Natural killer cell (primary cell): Measurements from ENCODE around the gene MAPRE3. TPM values are rescaled to one million over a fixed set of nuclear protein-coding genes. Genes with fewer than 3 reads are reported as not detected.

ENCODE experiments used
- ATAC-seq, 3 donors: fragments of 150-1000 bp in 2 of 3; fragments of 200-7000 bp in 1 of 3; cut with Tn5 transposase; 1 replicate in 1 of 3; 2 replicates in 2 of 3; pipeline ENCODE4 v1.10.0; 2021; ENCODE audit warnings: mild to moderate bottlenecking in 2 of 3, moderate library complexity in 2 of 3
- DNase-seq, 2 donors: peaks; one replicate each; pipeline versions ENCODE4 v3.0.0 to v3.0.0-alpha.2; 2013 to 2021; ENCODE audit warnings: mixed read lengths in 1 of 2
- H3K27ac ChIP-seq: one replicate; pipeline ENCODE4 v1.5.1; 2013; ENCODE audit warnings: mild to moderate bottlenecking, low read length
- H3K27me3 ChIP-seq: one replicate; pipeline ENCODE4 v1.6.1; 2013; ENCODE audit warnings: low read length; ENCODE audit not compliant: control insufficient read depth, insufficient read depth
- H3K36me3 ChIP-seq: one replicate; pipeline ENCODE4 v1.6.1; 2013; ENCODE audit warnings: low read length; ENCODE audit not compliant: control insufficient read depth, insufficient read depth
- H3K4me1 ChIP-seq: one replicate; pipeline ENCODE4 v1.6.1; 2013; ENCODE audit warnings: low read length; ENCODE audit not compliant: control insufficient read depth, insufficient read depth
- H3K4me3 ChIP-seq: one replicate; pipeline ENCODE4 v1.5.1; 2013; ENCODE audit warnings: low read length
- H3K9me3 ChIP-seq: one replicate; pipeline ENCODE4 v1.6.1; 2013; ENCODE audit warnings: low read length; ENCODE audit not compliant: control insufficient read depth, insufficient read depth
- H3K27ac Mint-ChIP-seq, 2 donors: one replicate each; pipeline ENCODE4 v1.8.0; 2022; ENCODE audit warnings: mild to moderate bottlenecking in 2 of 2, mixed read lengths in 2 of 2, moderate library complexity in 1 of 2
- H3K27me3 Mint-ChIP-seq, 2 donors: one replicate each; pipeline ENCODE4 v1.8.0; 2022; ENCODE audit warnings: low read depth in 2 of 2, mixed read lengths in 2 of 2
- H3K36me3 Mint-ChIP-seq: one replicate; pipeline ENCODE4 v1.8.0; 2022; ENCODE audit warnings: mixed read lengths
- H3K4me1 Mint-ChIP-seq, 2 donors: one replicate each; pipeline ENCODE4 v1.8.0; 2022; ENCODE audit warnings: mixed read lengths in 2 of 2
- H3K4me3 Mint-ChIP-seq: one replicate; pipeline ENCODE4 v1.8.0; 2022; ENCODE audit warnings: mild to moderate bottlenecking, moderate library complexity, mixed read lengths
- H3K9me3 Mint-ChIP-seq, 2 donors: one replicate each; pipeline ENCODE4 v1.8.0; 2022; ENCODE audit warnings: mixed read lengths in 2 of 2
- WGBS: methylation state at CpG from one replicate; pipeline ENCODE4 v1.1.7; 2013; ENCODE audit warnings: missing lambda C conversion rate; ENCODE audit not compliant: insufficient coverage; 5-methylcytosine and 5-hydroxymethylcytosine counted together
- intact Hi-C: fragments of 100-400 bp; cut with micrococcal nuclease; formaldehyde crosslinking; loops from one replicate; pipeline ENCODE4 v1.14.2; 2022
- total RNA-seq, 4 donors: library from RNA; stranded (reverse); fragments of 120-200 nt in 1 of 4; gene quantifications; one replicate each; pipeline versions ENCODE4 v1.2.3 to v1.2.4, GENCODE V29; 2013 to 2022
- TF ChIP-seq, protein P1 (sequence below): fragments of 200-600 bp; IDR thresholded peaks from one replicate; pipeline ENCODE4 v1.8.0; 2022; ENCODE audit warnings: antibody characterized with exemption

Gene MAPRE3
- total RNA-seq, 3 donors from 2014 or later (not counting 1 experiment from before 2014, with no cell fraction given), result 3.9 to 5.0 (median 4.2) TPM

DNA sequence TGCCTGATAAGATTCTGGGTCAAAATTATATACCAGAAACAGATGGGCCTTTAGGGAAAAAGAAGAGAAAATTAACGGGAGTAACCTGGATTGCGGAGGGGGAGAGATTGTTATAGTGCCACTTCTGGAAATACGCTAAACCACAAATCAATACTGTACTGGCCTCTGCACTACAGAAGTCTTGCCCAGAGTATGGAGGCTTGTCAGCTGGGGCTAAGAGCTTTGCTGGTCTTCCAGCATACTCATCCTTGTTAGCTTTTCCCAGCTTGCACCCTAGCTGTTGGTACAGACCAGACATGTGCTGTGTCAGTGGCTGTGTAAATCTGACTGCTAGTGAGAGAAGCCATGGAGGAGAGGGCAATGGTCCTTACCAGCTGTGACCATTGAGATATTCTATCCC lies 89.9 kb downstream of the MAPRE3 start:
- H3K36me3 ChIP-seq, result peaks cover 20% of the 10 kb centered on the region
- H3K4me3 ChIP-seq, result no peak overlapping the region
- TF ChIP-seq, protein P1, sequence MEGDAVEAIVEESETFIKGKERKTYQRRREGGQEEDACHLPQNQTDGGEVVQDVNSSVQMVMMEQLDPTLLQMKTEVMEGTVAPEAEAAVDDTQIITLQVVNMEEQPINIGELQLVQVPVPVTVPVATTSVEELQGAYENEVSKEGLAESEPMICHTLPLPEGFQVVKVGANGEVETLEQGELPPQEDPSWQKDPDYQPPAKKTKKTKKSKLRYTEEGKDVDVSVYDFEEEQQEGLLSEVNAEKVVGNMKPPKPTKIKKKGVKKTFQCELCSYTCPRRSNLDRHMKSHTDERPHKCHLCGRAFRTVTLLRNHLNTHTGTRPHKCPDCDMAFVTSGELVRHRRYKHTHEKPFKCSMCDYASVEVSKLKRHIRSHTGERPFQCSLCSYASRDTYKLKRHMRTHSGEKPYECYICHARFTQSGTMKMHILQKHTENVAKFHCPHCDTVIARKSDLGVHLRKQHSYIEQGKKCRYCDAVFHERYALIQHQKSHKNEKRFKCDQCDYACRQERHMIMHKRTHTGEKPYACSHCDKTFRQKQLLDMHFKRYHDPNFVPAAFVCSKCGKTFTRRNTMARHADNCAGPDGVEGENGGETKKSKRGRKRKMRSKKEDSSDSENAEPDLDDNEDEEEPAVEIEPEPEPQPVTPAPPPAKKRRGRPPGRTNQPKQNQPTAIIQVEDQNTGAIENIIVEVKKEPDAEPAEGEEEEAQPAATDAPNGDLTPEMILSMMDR, result no peak
- no peaks in the 10 kb centered on the region for H3K4me1 ChIP-seq
- Mint-ChIP-seq H3K27me3 (no peaks in the 10 kb centered on the region), H3K9me3 (no peaks in the 10 kb centered on the region), H3K4me1 (peaks cover 0 to 5% of the 10 kb centered on the region in 2 donors), H3K36me3 (no peaks in the 10 kb centered on the region), H3K4me3 (no peak overlapping the region), H3K27ac (no peak overlapping the region)
- intact Hi-C loops, result no loop called here
- H3K27ac ChIP-seq, result no peak overlapping the region
- no peaks in the 10 kb centered on the region for H3K9me3 ChIP-seq
- WGBS, result 96% methylated on average over 3 of the region's 3 CpGs
- ATAC-seq (no peak), DNase-seq (no peak)
- H3K27me3 ChIP-seq, result no peaks in the 10 kb centered on the region

- H3K27ac Mint-ChIP-seq, result peak overlapping the region in 1 of 2 donors; percentile 6
- H3K4me3 Mint-ChIP-seq, result no peak overlapping the region
- H3K4me1 Mint-ChIP-seq, result peaks cover 21 to 40% of the 10 kb centered on the region in 2 donors
- ATAC-seq, result no peak
- no peaks in the 10 kb centered on the region for H3K9me3 Mint-ChIP-seq
- DNase-seq, result no peak
- TF ChIP-seq, protein P1, result no peak
- intact Hi-C loops, result no loop called here
- Histone ChIP-seq H3K4me3 (no peak overlapping the region), H3K9me3 (no peaks in the 10 kb centered on the region), H3K27me3 (no peaks in the 10 kb centered on the region), H3K27ac (no peak overlapping the region), H3K4me1 (peaks cover 10% of the 10 kb centered on the region), H3K36me3 (peaks cover 23% of the 10 kb centered on the region)
- no peaks in the 10 kb centered on the region for H3K27me3 Mint-ChIP-seq
- WGBS, result 100% methylated on average over 3 of the region's 3 CpGs
- H3K36me3 Mint-ChIP-seq, result no peaks in the 10 kb centered on the region
Observed at GRCh38 chr2:27065128-27065527, 94.7 kb downstream of the MAPRE3 start.

GRCh38 chr2:27067385-27067784 lies 96.9 kb downstream of the MAPRE3 start:
- Histone ChIP-seq H3K4me1 (peaks cover 27% of the 10 kb centered on the region), H3K36me3 (peaks cover 23% of the 10 kb centered on the region), H3K27ac (no peak overlapping the region), H3K9me3 (no peaks in the 10 kb centered on the region), H3K27me3 (no peaks in the 10 kb centered on the region), H3K4me3 (no peak overlapping the region)
- intact Hi-C loops, result no loop called here
- no peak for ATAC-seq
- Mint-ChIP-seq H3K36me3 (no peaks in the 10 kb centered on the region), H3K27me3 (no peaks in the 10 kb centered on the region), H3K27ac (peak overlapping the region in 1 of 2 donors; percentile 68), H3K9me3 (no peaks in the 10 kb centered on the region), H3K4me1 (peaks cover 34 to 54% of the 10 kb centered on the region in 2 donors), H3K4me3 (no peak overlapping the region)
- DNase-seq, result no peak
- TF ChIP-seq, protein P1, result no peak
- 89% methylated on average over 5 of the region's 5 CpGs for WGBS

- H3K27me3 Mint-ChIP-seq, result no peaks in the 10 kb centered on the region
- ATAC-seq (no peak), DNase-seq (no peak)
- no peaks in the 10 kb centered on the region for H3K9me3 ChIP-seq
- H3K4me1 Mint-ChIP-seq, result peaks cover 39 to 65% of the 10 kb centered on the region in 2 donors
- H3K4me3 Mint-ChIP-seq, result no peak overlapping the region
- H3K27ac ChIP-seq, result no peak overlapping the region
- intact Hi-C loops, result no loop called here
- H3K9me3 Mint-ChIP-seq, result no peaks in the 10 kb centered on the region
- H3K36me3 ChIP-seq, result peaks cover 20% of the 10 kb centered on the region
- no peaks in the 10 kb centered on the region for H3K36me3 Mint-ChIP-seq
- TF ChIP-seq, protein P1, result no peak
- over 99% methylated on average over 6 of the region's 6 CpGs for WGBS
- H3K4me1 ChIP-seq, result peaks cover 31% of the 10 kb centered on the region
- H3K27ac Mint-ChIP-seq, result peak overlapping the region; percentile 3 to 90
- H3K27me3 ChIP-seq, result no peaks in the 10 kb centered on the region
- H3K4me3 ChIP-seq, result no peak overlapping the region
Observed at GRCh38 chr2:27069436-27069835, 99.0 kb downstream of the MAPRE3 start.
